Measurements from ENCODE around the gene ICOS.
A peak's percentile ranks its signal among the peaks of the same experiment; 100 is the strongest.
"Not testable (repeated sequence)": the region's sequence is repeated elsewhere in the genome, so short reads cannot be mapped to it uniquely, and the experiment has no call there.

The ICOS gene

GRCh38 chr2:203918264-203918663 is 18.3 kb upstream of the ICOS start:
- no peak for DNase-seq (ENCODE audit: low read depth in 2 of 2)

GRCh38 chr2:203918839-203919238 is 17.7 kb upstream of the ICOS start:
- DNase-seq (ENCODE audit: low read depth in 2 of 2): no peak

- no peak for DNase-seq (ENCODE audit: low read depth in 2 of 2)
Observed at GRCh38 chr2:203925512-203926158, 10.9 kb upstream of the ICOS start.

GRCh38 chr2:203928849-203929248 is 7.7 kb upstream of the ICOS start:
- DNase-seq (ENCODE audit: low read depth in 2 of 2): no peak

GRCh38 chr2:203931262-203931661 is 5.3 kb upstream of the ICOS start:
- not testable (repeated sequence) for DNase-seq (ENCODE audit: low read depth in 2 of 2)

- DNase-seq (ENCODE audit: low read depth in 2 of 2): peak in 1 of 2 donors; percentile 37
Observed at GRCh38 chr2:203934041-203934492, 2.5 kb upstream of the ICOS start.

DNA sequence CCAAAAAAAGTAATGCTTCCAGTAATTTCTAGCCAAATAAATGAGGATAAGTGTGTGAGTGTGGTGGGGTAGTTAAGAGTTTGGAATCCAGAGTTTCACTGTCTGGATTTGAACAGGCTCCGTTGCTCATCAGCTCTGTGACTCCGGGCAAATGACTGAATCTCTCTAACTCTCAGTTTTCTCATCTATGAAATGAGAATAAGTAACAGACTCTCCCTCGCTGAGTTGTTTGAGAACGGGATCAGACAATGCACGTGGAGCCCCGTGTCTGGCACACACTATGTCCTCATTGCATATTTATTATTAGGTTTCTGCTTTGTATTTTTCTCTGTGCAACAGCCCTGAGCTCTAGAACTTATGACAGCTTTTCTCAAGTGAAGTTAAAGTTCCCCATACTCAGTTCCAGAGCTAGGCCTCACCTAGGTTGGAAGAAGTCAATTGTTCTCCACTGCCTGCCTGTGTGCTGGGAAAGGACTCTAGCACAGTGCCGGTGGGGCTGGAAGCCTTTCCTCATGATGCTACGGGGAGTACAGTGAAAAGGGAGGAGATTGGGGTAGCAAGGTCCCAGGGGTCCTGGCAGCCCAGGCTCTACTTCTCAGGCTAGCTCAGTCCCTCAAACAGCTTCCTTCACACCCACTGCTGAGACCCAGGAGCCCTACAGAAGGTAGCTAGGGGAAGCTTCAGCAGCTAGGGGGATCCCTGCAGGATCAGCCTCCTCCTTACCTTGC is 1.7 kb upstream of the ICOS start:
- DNase-seq (ENCODE audit: low read depth in 2 of 2): no peak

- no peak for DNase-seq (ENCODE audit: low read depth in 2 of 2)
Observed at GRCh38 chr2:203935568-203935967, 995 bp upstream of the ICOS start.

DNA sequence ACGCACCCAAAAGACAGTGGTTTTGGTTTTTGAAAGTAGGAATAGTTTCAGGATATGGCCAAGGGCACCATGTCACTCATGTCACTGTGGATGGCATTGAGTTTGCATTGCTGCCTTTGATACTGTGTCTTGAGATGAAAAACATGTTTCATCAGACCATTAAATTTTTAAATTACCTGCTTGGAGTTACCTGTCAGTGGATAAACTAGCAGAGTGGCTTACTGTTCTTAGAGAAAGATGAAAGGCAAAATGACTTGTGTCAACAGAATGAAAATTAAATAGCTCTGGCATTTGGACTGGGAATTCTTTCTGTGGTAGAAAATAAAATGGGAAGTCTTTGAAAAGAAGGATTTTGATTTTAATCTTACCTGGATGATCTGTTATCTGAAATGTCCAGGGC is 386 bp downstream of the ICOS start:
- DNase-seq (ENCODE audit: low read depth in 2 of 2): no peak

DNA sequence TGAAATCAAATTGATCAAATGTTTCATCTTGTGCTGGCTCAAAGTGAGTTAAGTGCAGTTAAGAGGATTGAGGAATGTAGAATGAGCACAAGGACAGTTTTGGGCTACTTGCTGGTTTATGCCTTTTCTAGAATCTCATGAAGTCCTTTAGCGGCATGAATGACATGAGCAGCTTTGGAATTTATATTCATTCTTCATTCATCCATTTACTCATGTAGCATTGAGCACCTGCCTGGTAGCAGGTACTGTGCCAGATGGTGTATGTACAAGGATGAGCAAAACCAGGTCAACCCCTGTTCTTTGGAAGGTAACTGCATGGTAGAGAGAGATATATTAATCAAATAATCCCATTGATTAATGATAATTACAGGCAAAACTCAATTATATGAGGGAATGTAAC is 1.2 kb downstream of the ICOS start:
- no peak for DNase-seq (ENCODE audit: low read depth in 2 of 2)

DNA sequence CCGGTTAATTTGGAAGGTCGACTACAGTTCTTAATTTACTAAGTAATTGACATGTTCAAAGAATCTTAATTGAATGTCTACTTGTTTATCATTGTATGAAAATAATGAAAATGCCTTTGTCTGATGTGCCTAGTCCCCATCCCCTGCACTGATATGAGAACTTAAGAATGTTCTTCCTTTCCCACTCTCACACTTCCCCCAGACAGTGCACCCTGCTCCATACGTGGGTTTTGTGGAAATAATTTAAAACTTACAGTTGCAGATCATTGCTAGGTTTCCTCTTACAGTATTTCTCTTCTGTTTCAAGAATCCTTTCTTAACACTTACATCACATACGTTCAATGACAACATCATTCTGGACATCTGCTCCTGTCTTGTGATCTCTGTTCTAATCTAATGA is 3.5 kb downstream of the ICOS start:
- no peak for DNase-seq (ENCODE audit: low read depth in 2 of 2)

- not testable (repeated sequence) for DNase-seq (ENCODE audit: low read depth in 2 of 2)
Observed at GRCh38 chr2:203943493-203944382, 7.2 kb downstream of the ICOS start.

GRCh38 chr2:203948733-203949132 is 12.2 kb downstream of the ICOS start:
- DNase-seq (ENCODE audit: low read depth in 2 of 2): no peak

DNA sequence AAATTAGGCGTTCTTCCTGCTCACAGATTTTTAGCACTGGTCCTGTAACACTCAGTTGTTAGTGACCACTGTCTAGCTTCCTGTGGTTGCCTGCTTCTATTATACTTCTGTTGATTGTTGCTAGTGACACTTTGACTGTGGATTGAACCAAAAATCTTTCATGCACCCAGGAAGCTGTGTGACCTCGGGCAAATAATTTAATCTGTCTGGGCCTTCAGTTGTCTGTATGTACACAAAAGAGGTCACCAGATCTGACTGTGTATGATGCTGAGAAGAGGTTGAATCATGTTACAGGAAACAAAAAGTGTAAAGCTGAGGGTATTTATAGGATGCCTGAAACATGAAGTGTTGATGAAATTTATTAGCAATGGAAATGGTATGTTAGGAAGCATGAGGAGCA is 12.7 kb downstream of the ICOS start:
- no peak for DNase-seq (ENCODE audit: low read depth in 2 of 2)

DNA sequence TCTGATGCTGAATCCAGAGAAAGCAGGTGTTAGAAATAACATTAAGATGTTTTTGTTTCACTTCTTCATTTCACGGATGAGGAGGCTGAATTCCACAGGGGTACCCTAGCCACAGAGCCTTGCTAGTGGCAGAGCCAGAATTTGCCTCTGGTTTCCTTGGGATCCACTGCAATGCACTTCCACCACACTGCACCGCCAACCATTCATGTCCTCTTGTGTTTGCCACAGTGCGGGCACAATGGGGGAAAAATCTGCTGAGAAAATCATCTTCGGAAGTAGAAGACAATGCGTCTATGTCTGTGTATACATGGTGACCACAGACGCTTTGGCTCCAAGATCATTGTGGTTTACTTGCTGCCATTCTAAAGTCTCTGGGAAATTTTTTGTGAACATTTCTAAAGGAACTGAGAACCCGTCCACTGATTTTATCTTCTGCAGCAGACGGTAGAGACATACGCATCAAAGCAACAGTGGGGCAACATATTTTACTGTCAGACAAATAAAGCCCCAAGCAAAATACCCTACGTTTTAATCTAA is 14.9 kb downstream of the ICOS start:
- DNase-seq (ENCODE audit: low read depth in 2 of 2): no peak

DNA sequence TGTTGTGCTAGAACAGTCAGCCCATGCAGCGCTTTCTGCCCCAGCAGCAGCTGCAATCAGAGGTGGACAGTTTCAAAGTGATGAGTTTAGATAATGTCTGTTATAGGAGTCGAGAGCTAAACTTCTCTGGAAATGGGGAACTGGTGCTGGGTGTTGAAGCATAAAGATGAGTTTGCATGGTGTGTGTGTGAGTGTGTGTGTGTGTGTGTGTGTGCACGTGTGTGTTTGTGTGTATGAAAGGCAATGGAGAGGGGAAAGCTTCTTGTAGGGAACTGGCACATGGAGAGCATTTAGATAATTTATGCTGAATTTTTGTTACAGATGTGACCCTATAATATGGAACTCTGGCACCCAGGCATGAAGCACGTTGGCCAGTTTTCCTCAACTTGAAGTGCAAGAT is 22.7 kb downstream of the ICOS start:
- DNase-seq (ENCODE audit: low read depth in 2 of 2): no peak

DNA sequence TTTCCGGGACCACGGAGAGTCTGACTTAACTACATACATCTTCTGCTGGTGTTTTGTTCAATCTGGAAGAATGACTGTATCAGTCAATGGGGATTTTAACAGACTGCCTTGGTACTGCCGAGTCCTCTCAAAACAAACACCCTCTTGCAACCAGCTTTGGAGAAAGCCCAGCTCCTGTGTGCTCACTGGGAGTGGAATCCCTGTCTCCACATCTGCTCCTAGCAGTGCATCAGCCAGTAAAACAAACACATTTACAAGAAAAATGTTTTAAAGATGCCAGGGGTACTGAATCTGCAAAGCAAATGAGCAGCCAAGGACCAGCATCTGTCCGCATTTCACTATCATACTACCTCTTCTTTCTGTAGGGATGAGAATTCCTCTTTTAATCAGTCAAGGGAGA is 23.1 kb downstream of the ICOS start:
- no peak for DNase-seq (ENCODE audit: low read depth in 2 of 2)

- no peak for DNase-seq (ENCODE audit: low read depth in 2 of 2)
Observed at GRCh38 chr2:203960811-203961210, 24.2 kb downstream of the ICOS start.

GRCh38 chr2:203965190-203965589 is 28.6 kb downstream of the ICOS start:
- not testable (repeated sequence) for DNase-seq (ENCODE audit: low read depth in 2 of 2)

DNA sequence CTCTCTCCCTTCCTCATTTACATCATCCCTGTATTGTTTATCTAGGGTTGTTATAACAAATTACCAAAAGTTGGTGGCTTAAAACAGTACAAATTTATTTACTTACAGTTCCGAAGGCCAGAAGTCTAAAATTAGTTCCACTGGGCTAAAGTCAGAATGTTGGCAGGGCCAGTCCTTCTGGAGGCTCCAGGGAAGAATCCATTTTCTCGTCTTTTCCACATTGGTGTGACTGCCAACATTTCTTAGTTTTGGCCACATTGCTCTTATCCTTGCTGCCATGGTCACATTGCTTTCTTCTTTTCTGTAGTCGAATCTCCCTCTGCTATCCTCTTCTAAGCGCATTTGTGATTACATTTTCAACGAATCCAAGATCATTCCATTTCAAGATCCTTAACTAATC is 34.7 kb downstream of the ICOS start:
- DNase-seq (ENCODE audit: low read depth in 2 of 2): no peak

GRCh38 chr2:203972066-203972465 is 35.5 kb downstream of the ICOS start:
- no peak for DNase-seq (ENCODE audit: low read depth in 2 of 2)

DNA sequence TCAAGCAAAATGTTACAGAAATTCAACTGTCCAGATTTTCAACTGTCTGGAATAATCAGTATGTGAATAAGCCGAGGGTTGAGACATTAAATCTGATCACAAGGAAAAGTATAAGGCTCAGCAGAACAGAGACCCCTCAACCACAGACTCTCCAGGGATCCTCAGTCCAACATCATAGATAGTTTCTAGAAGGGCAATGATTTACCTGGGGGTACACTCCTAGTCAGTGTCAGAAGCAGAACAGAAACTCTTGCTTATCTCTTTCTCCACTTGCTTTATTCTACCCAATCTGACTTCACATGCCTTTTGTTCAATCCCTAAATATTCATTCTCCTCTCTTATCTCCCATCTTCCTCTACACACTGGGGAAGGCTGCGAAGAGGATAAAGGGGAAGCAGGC is 36.4 kb downstream of the ICOS start:
- no peak for DNase-seq (ENCODE audit: low read depth in 2 of 2)

All from activated CD4-positive, alpha-beta T cell treated with anti-CD3 and anti-CD28 coated beads for 24 hours (primary cell).